Brain microvascular endothelial cell (primary cell): Measurements from ENCODE around the gene PWP1.
"Not testable (repeated sequence)": the region's sequence is repeated elsewhere in the genome, so short reads cannot be mapped to it uniquely, and the experiment has no call there.

Experiments used
- DNase-seq: peaks from one replicate; pipeline ENCODE4 v3.0.0-alpha.2; 2020
- H3K27ac ChIP-seq: fragments of 250-450 bp; sonication (Bioruptor Pico); 2 replicates; pipeline ENCODE4 v1.5.1; 2020; ENCODE audit warnings: mild to moderate bottlenecking, moderate library complexity
- H3K27me3 ChIP-seq: fragments of 250-450 bp; sonication (Bioruptor Pico); replicated peaks from 2 replicates; pipeline ENCODE4 v1.5.1; 2020; ENCODE audit warnings: mild to moderate bottlenecking
- H3K36me3 ChIP-seq: fragments of 250-450 bp; sonication (Bioruptor Pico); replicated peaks from 2 replicates; pipeline ENCODE4 v1.5.1; 2020; ENCODE audit warnings: mild to moderate bottlenecking
- H3K4me3 ChIP-seq: 2 replicates; pipeline ENCODE4 v1.5.1; 2011; ENCODE audit warnings: low read depth, mild to moderate bottlenecking, control low read depth, low read length, moderate library complexity
- CTCF ChIP-seq: IDR thresholded peaks from 2 replicates; pipeline ENCODE4 v1.5.1; 2011; ENCODE audit warnings: low read depth, mild to moderate bottlenecking, moderate library complexity, low read length, control low read depth, inconsistent platforms; ENCODE audit errors: missing control alignments
- in situ Hi-C: cut with HindIII; loops from 2 replicates; pipeline ENCODE4 v1.10.0; 2017; ENCODE audit warnings: low sequenced_read_pairs, low pct_ligation_motif_present

Gene PWP1

GRCh38 chr12:107695772-107696171 lies 10.2 kb downstream of the PWP1 start:
- H3K4me3 ChIP-seq, in situ Hi-C loops, H3K27me3 ChIP-seq: not testable (repeated sequence)
- H3K27ac ChIP-seq, result peak overlapping the region; percentile 30
- TF ChIP-seq CTCF, result peak; percentile 40
- H3K36me3 ChIP-seq, result peaks cover 80% of the 10 kb centered on the region
- DNase-seq, result peak; percentile 22

- Histone ChIP-seq H3K27me3 (no peaks in the 10 kb centered on the region), H3K4me3 (no peak overlapping the region), H3K27ac (no peak overlapping the region), H3K36me3 (peaks cover 91% of the 10 kb centered on the region)
- DNase-seq, result no peak
- in situ Hi-C loops, result no loop called here
- no peak for TF ChIP-seq CTCF
Measured at GRCh38 chr12:107702106-107702505, 16.5 kb downstream of the PWP1 start.

- no peaks in the 10 kb centered on the region for H3K27me3 ChIP-seq
- H3K27ac ChIP-seq, result no peak overlapping the region
- in situ Hi-C loops, result no loop called here
- no peak for TF ChIP-seq CTCF
- peaks cover 84% of the 10 kb centered on the region for H3K36me3 ChIP-seq
- DNase-seq, result no peak
- no peak overlapping the region for H3K4me3 ChIP-seq
Measured at GRCh38 chr12:107704041-107704440, 18.4 kb downstream of the PWP1 start.

- peaks cover 80% of the 10 kb centered on the region for H3K36me3 ChIP-seq
Measured at GRCh38 chr12:107705522-107705921, 19.9 kb downstream of the PWP1 start.

GRCh38 chr12:107715780-107716179 lies 30.2 kb downstream of the PWP1 start:
- Histone ChIP-seq H3K4me3 (no peak overlapping the region), H3K27me3 (no peaks in the 10 kb centered on the region), H3K27ac (no peak overlapping the region), H3K36me3 (peaks cover 47% of the 10 kb centered on the region)
- no peak for DNase-seq
- TF ChIP-seq CTCF, result no peak
- in situ Hi-C loops, result no loop called here

More at GRCh38 chr12:107705522-107705921, 19.9 kb downstream of the PWP1 start:
- H3K4me3 ChIP-seq, H3K27me3 ChIP-seq, in situ Hi-C loops, H3K27ac ChIP-seq, DNase-seq: not testable (repeated sequence)

- no peaks in the 10 kb centered on the region for H3K27me3 ChIP-seq
- no peak overlapping the region for H3K27ac ChIP-seq
- in situ Hi-C loops, result no loop called here
- DNase-seq, result no peak
- no peak overlapping the region for H3K4me3 ChIP-seq
- peaks cover 21% of the 10 kb centered on the region for H3K36me3 ChIP-seq
- TF ChIP-seq CTCF, result no peak
Measured at GRCh38 chr12:107718606-107719005, 33.0 kb downstream of the PWP1 start.

GRCh38 chr12:107727327-107727726 lies 41.7 kb downstream of the PWP1 start:
- H3K36me3 ChIP-seq, in situ Hi-C loops, H3K27me3 ChIP-seq, H3K27ac ChIP-seq, H3K4me3 ChIP-seq, DNase-seq: not testable (repeated sequence)

GRCh38 chr12:107727742-107728141 lies 42.1 kb downstream of the PWP1 start:
- in situ Hi-C loops, H3K27me3 ChIP-seq, H3K4me3 ChIP-seq, H3K27ac ChIP-seq, H3K36me3 ChIP-seq, DNase-seq: not testable (repeated sequence)
